HG03097 (cell line): ENCODE results near the gene ODF2.
"Not testable (repeated sequence)": the region's sequence is repeated elsewhere in the genome, so short reads cannot be mapped to it uniquely, and the experiment has no call there.

Source experiments
- ATAC-seq: cut with Tn5 transposase; IDR thresholded peaks from one replicate; pipeline ENCODE4 v1.9.1; 2021; ENCODE audit not compliant: unreplicated experiment, low FRiP score

ODF2 gene

GRCh38 chr9:128455849-128456612 lies at the start of gene ODF2:
ODF2 (plus strand) TSS chr9:128456006; CDS start chr9:128456092, 86 bp downstream.
- ATAC-seq: peak; percentile 86

- no peak for ATAC-seq
These were observed 48.9 kb upstream of the ODF2 start for GRCh38 chr9:128406848-128407391.

GRCh38 chr9:128408963-128409431 lies 46.8 kb upstream of the ODF2 start:
- ATAC-seq: no peak

GRCh38 chr9:128409450-128409849 lies 46.4 kb upstream of the ODF2 start:
- no peak for ATAC-seq

- no peak for ATAC-seq
These were observed 45.8 kb upstream of the ODF2 start for GRCh38 chr9:128409978-128410377.

GRCh38 chr9:128411364-128412119 lies 44.3 kb upstream of the ODF2 start:
- no peak for ATAC-seq

GRCh38 chr9:128412120-128412790 lies 43.6 kb upstream of the ODF2 start:
- ATAC-seq: no peak

- not testable (repeated sequence) for ATAC-seq
These were observed 42.1 kb upstream of the ODF2 start for GRCh38 chr9:128413728-128414127.

- no peak for ATAC-seq
These were observed 41.3 kb upstream of the ODF2 start for GRCh38 chr9:128414461-128414860.

- ATAC-seq: no peak
These were observed 40.5 kb upstream of the ODF2 start for GRCh38 chr9:128415281-128415680.

GRCh38 chr9:128416014-128416413 lies 39.8 kb upstream of the ODF2 start:
- ATAC-seq: no peak

- no peak for ATAC-seq
These were observed 39.3 kb upstream of the ODF2 start for GRCh38 chr9:128416432-128417019.

- ATAC-seq: no peak
These were observed 36.5 kb upstream of the ODF2 start for GRCh38 chr9:128419061-128419925.

GRCh38 chr9:128420060-128420650 lies 35.7 kb upstream of the ODF2 start:
- peak; percentile 64 for ATAC-seq

GRCh38 chr9:128420651-128421481 lies 34.9 kb upstream of the ODF2 start, which contains the start of gene CERCAM:
CERCAM (plus strand) TSS chr9:128420857; CDS start chr9:128420878, 21 bp downstream.
- ATAC-seq: peak; percentile 57

- ATAC-seq: no peak
These were observed 34.3 kb upstream of the ODF2 start for GRCh38 chr9:128421482-128421996.

GRCh38 chr9:128422022-128422782 lies 33.6 kb upstream of the ODF2 start:
- not testable (repeated sequence) for ATAC-seq
